ENCODE data around the gene HTR2C.
"Not testable (repeated sequence)": the region's sequence is repeated elsewhere in the genome, so short reads cannot be mapped to it uniquely, and the experiment has no call there.

Gene HTR2C

GRCh38 chrX:114715096-114715495, 131.2 kb downstream of the HTR2C start:
- no peak for DNase-seq (ENCODE audit: low spot score)

- DNase-seq (ENCODE audit: low spot score), result no peak
Measured at GRCh38 chrX:114717921-114718320, 134.0 kb downstream of the HTR2C start.

GRCh38 chrX:114766541-114766940, 182.7 kb downstream of the HTR2C start:
- no peak for DNase-seq (ENCODE audit: low spot score)

GRCh38 chrX:114774691-114775090, 190.8 kb downstream of the HTR2C start:
- DNase-seq (ENCODE audit: low spot score), result no peak

GRCh38 chrX:114782925-114783324, 199.0 kb downstream of the HTR2C start:
- DNase-seq (ENCODE audit: low spot score), result no peak

GRCh38 chrX:114787061-114787460, 203.2 kb downstream of the HTR2C start:
- no peak for DNase-seq (ENCODE audit: low spot score)

- DNase-seq (ENCODE audit: low spot score), result no peak
Measured at GRCh38 chrX:114797494-114797893, 213.6 kb downstream of the HTR2C start.

GRCh38 chrX:114798907-114799306, 215.0 kb downstream of the HTR2C start:
- DNase-seq (ENCODE audit: low spot score), result no peak

- DNase-seq (ENCODE audit: low spot score), result no peak
Measured at GRCh38 chrX:114800719-114801118, 216.8 kb downstream of the HTR2C start.

- no peak for DNase-seq (ENCODE audit: low spot score)
Measured at GRCh38 chrX:114819509-114819908, 235.6 kb downstream of the HTR2C start.

GRCh38 chrX:114841051-114841450, 257.2 kb downstream of the HTR2C start:
- no peak for DNase-seq (ENCODE audit: low spot score)

GRCh38 chrX:114842181-114842580, 258.3 kb downstream of the HTR2C start:
- no peak for DNase-seq (ENCODE audit: low spot score)

- no peak for DNase-seq (ENCODE audit: low spot score)
Measured at GRCh38 chrX:114889481-114889880, 305.6 kb downstream of the HTR2C start.

GRCh38 chrX:114903618-114904017, 319.7 kb downstream of the HTR2C start:
- DNase-seq (ENCODE audit: low spot score), result no peak

- DNase-seq (ENCODE audit: low spot score), result no peak
Measured at GRCh38 chrX:114905251-114905650, 321.4 kb downstream of the HTR2C start.

GRCh38 chrX:114906984-114907510, 323.2 kb downstream of the HTR2C start:
- no peak for DNase-seq (ENCODE audit: low spot score)

- DNase-seq (ENCODE audit: low spot score), result no peak
Measured at GRCh38 chrX:114924423-114924822, 340.5 kb downstream of the HTR2C start.

GRCh38 chrX:114924856-114925255, 341.0 kb downstream of the HTR2C start:
- no peak for DNase-seq (ENCODE audit: low spot score)

- no peak for DNase-seq (ENCODE audit: low spot score)
Measured at GRCh38 chrX:114930227-114930626, 346.3 kb downstream of the HTR2C start.

- no peak for DNase-seq (ENCODE audit: low spot score)
Measured at GRCh38 chrX:114932550-114932949, 348.7 kb downstream of the HTR2C start.

- DNase-seq (ENCODE audit: low spot score), result not testable (repeated sequence)
Measured at GRCh38 chrX:114933291-114933690, 349.4 kb downstream of the HTR2C start.

- DNase-seq (ENCODE audit: low spot score), result not testable (repeated sequence)
Measured at GRCh38 chrX:114937090-114937489, 353.2 kb downstream of the HTR2C start.

- DNase-seq (ENCODE audit: low spot score), result no peak
Measured at GRCh38 chrX:114952696-114953095, 368.8 kb downstream of the HTR2C start.
